Prostate gland (tissue), 2 donors: ENCODE data around the gene BCOR. TPM values are rescaled to one million over a fixed set of nuclear protein-coding genes. Genes with fewer than 3 reads are reported as not detected.

ENCODE experiments used
- DNase-seq: peaks from one replicate; pipeline ENCODE4 v3.0.0-alpha.2; 2019; ENCODE audit warnings: low spot score
- H3K27ac ChIP-seq, 2 donors: fragments of 200-600 bp; sonication (generic); 2 replicates each; pipeline ENCODE4 v1.5.1; 2017 to 2019
- H3K27me3 ChIP-seq: fragments of 200-600 bp; sonication (generic); replicated peaks from 2 replicates; pipeline ENCODE4 v1.5.1; 2019; ENCODE audit not compliant: insufficient read depth
- H3K36me3 ChIP-seq, 2 donors: fragments of 200-600 bp; sonication (generic); 1 replicate in 1 of 2; 2 replicates in 1 of 2; pipeline versions ENCODE4 v1.5.1 to v1.8.1; 2017 to 2019
- H3K4me1 ChIP-seq: fragments of 200-600 bp; sonication (generic); replicated peaks from 2 replicates; pipeline ENCODE4 v1.5.1; 2019
- H3K4me3 ChIP-seq, 2 donors: fragments of 200-600 bp; sonication (generic); 2 replicates each; pipeline ENCODE4 v1.5.1; 2017 to 2019
- H3K9me3 ChIP-seq: fragments of 200-600 bp; sonication (generic); 2 replicates; pipeline ENCODE4 v1.5.1; 2017
- CTCF ChIP-seq, 4 experiments: fragments of 200-600 bp in 2 of 4; fragments of 450-650 bp in 2 of 4; sonication (generic) in 2 of 4; IDR thresholded peaks; 1 replicate in 3 of 4; 2 replicates in 1 of 4; pipeline ENCODE4 v1.5.1; 2016 to 2019; ENCODE audit warnings: antibody characterized with exemption in 4 of 4, mild to moderate bottlenecking in 2 of 4, moderate library complexity in 2 of 4
- POLR2A ChIP-seq: fragments of 450-650 bp; IDR thresholded peaks from one replicate; pipeline ENCODE4 v1.6.1; 2016; ENCODE audit warnings: antibody characterized with exemption, mild to moderate bottlenecking
- POLR2AphosphoS5 ChIP-seq: sonication (generic); formaldehyde crosslinking; IDR thresholded peaks from one replicate; pipeline ENCODE4 v1.6.1; 2017; ENCODE audit warnings: antibody characterized with exemption
- WGBS: methylation state at CpG from one replicate; pipeline ENCODE4 v1.1.5; 2018; 5-methylcytosine and 5-hydroxymethylcytosine counted together
- intact Hi-C: fragments of 100-400 bp; cut with DNase I; formaldehyde crosslinking; loops from one replicate; pipeline ENCODE4 v1.14.2; 2022
- total RNA-seq, 2 donors: library from RNA; depleted of rRNA; stranded (reverse); fragments of >200 nt; gene quantifications; one replicate each; pipeline ENCODE4 v1.1.0, GENCODE V29; 2016

The BCOR gene
- total RNA-seq, 2 donors from 2014 or later = 56.2 to 70.8 TPM

DNA sequence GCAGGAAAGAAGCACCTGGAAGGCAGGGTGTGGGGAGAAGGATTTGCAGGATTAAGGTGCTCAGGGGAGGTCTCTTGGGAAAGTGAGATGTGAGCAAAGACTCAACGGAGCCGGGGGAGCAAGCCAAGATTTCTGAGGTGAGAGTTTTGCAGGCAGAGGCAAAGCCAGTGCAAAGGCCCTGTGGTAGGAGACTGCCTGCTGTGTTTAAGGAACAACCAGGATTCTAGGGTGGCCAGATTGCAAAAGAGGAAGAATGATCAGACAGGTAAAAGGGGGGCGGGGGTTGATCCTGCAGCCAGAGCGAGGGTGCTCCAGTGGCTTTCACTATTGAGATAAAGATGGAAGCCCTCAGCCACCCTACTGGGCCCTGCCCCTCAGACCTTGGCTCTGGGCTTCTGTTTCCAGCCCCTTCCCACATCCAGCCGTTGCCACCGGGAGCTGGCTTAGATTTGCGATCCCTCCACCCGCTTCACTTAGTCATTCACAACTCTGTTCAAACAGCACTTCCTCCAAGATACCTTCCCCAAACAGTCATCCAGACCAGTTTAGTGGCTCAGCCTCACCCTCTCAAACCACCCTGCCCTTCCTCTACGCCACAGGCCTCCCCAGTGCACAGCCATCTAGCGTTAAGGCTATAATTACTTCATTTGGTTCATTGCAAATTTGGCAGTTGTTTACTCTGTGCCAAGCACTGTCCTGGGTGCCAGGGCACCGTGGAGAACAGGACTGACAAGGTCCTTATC is 23.3 kb upstream of the BCOR start:
- TF ChIP-seq POLR2AphosphoS5 (no peak), POLR2A (no peak), CTCF (IDR thresholded peaks at IDR 0.05) (no peak)
- Histone ChIP-seq H3K9me3 (no peaks in the 10 kb centered on the region), H3K36me3 (no peaks in the 10 kb centered on the region), H3K4me1 (no peaks in the 10 kb centered on the region), H3K4me3 (no peak overlapping the region), H3K27ac (no peak overlapping the region), H3K27me3 (no peaks in the 10 kb centered on the region)
- 69% methylated on average over 11 of the region's 11 CpGs for WGBS
- intact Hi-C loops = no loop called here
- DNase-seq = no peak

- Histone ChIP-seq H3K27me3 (no peaks in the 10 kb centered on the region), H3K4me3 (no peak overlapping the region), H3K36me3 (no peaks in the 10 kb centered on the region), H3K9me3 (no peaks in the 10 kb centered on the region), H3K4me1 (no peaks in the 10 kb centered on the region), H3K27ac (no peak overlapping the region)
- TF ChIP-seq CTCF (IDR thresholded peaks at IDR 0.05) (no peak), POLR2A (no peak), POLR2AphosphoS5 (no peak)
- 87% methylated on average over 6 of the region's 6 CpGs for WGBS
- DNase-seq = no peak
- intact Hi-C loops = no loop called here
Measured at GRCh38 chrX:40117715-40118285, 20.0 kb upstream of the BCOR start.

- no peak overlapping the region for H3K4me3 ChIP-seq
- no peaks in the 10 kb centered on the region for H3K36me3 ChIP-seq
- no peaks in the 10 kb centered on the region for H3K9me3 ChIP-seq
- H3K27ac ChIP-seq = no peak overlapping the region
- H3K4me1 ChIP-seq = no peaks in the 10 kb centered on the region
- 50% methylated on average over 9 of the region's 9 CpGs for WGBS
- DNase-seq = no peak
- TF ChIP-seq POLR2A (no peak), CTCF (IDR thresholded peaks at IDR 0.05) (no peak), POLR2AphosphoS5 (no peak)
- no peaks in the 10 kb centered on the region for H3K27me3 ChIP-seq
- intact Hi-C loops = no loop called here
Measured at GRCh38 chrX:40116925-40117324, 19.2 kb upstream of the BCOR start.

DNA sequence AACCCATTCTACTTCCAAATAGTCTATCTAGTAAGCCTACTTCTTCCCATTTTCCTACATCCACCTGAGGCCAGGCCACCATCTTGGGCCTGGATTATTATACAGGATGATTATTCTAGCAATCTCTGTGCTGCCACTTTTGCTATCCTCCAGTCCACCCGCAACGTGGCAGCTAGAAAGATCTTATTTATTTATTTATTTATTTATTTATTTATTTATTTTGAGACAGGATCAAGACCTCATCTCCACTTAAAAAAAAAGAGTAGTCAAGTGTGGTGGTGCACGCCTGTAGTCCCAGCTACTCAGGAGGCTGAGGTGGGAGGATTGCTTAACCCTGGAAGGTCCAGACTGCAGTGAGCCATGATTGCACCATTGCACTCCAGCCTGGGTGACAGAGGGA is 15.2 kb upstream of the BCOR start:
- intact Hi-C loops = no loop called here
- no peaks in the 10 kb centered on the region for H3K27me3 ChIP-seq

More for the DNA sequence above, 15.2 kb upstream of the BCOR start:
- H3K4me3 ChIP-seq = no peak overlapping the region
- DNase-seq = no peak
- no peak overlapping the region for H3K27ac ChIP-seq
- H3K9me3 ChIP-seq = no peaks in the 10 kb centered on the region
- WGBS = 95% methylated on average over 3 of the region's 3 CpGs
- no peaks in the 10 kb centered on the region for H3K36me3 ChIP-seq
- no peaks in the 10 kb centered on the region for H3K4me1 ChIP-seq
- TF ChIP-seq POLR2AphosphoS5 (no peak), CTCF (IDR thresholded peaks at IDR 0.05) (no peak), POLR2A (no peak)
